ENCODE results near the gene ADARB1.

GRCh38 chr21:45179568-45180245 lies 105.3 kb downstream of the ADARB1 start:
- no peak for TF ChIP-seq CTCF (conservative IDR thresholded peaks at IDR 0.05; ENCODE audit: low read depth, low read length)
- TF ChIP-seq EZH2 (IDR thresholded peaks at IDR 0.05; ENCODE audit: borderline replicate concordance, low read depth, low read length, poor library complexity, severe bottlenecking): no peak
